HG02623 (cell line): ENCODE results near the gene CGNL1.

Source experiments
- ATAC-seq: cut with Tn5 transposase; IDR thresholded peaks from one replicate; pipeline ENCODE4 v1.9.1; 2021; ENCODE audit warnings: moderate library complexity; ENCODE audit not compliant: unreplicated experiment

Gene CGNL1

DNA sequence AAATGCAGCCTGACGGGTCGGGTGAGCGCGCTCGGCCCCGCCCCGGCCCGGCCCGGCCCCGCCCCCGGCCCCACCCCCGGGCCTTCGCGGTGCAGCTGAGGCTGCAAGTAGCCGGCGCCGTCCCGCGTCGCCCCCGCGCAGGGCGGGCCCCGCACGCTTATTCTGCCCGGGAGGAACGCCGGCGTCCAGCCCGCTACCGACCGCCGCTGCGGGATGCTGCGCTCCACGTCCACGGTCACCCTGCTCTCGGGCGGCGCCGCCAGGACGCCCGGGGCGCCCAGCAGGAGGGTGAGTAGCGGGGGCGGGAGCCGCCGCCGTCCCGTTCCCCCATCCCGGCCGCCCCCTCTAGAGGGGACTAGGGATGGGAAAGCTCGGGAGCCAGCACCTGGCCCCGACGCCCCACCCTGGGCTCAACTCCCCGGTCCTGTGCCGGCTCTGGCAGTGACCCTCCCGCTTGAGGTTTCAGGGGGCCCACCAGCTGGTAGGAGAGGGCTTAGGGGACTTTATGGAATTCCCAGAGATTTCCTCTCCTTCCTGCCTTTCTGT lies 215.6 kb downstream of the CGNL1 start, which contains the start of gene MYZAP:
MYZAP (plus strand) TSS at position 83 of the 546 bp plus-strand sequence; CDS start at position 214, 131 bp downstream.
- ATAC-seq = no peak

DNA sequence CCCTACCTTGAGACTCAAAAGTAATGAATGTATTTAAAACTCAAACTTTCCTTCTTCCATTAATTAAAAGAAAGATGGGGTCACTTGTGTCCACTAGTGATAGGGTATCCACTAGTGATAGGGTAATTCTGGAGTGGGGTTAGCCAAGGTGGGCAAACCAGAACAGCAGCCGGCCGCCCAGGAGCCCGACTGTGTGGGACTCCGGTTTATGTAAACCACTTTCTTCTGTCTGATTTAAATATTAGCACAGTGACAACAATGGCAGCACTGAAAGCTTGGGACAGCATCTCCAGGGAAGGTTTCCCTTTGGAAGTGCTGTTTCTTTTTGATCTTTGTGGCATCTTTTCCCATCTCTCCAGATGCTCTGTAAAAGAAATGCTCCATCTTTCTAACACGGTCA lies 216.1 kb downstream of the CGNL1 start:
- no peak for ATAC-seq

- ATAC-seq = no peak
These were observed 216.6 kb downstream of the CGNL1 start for GRCh38 chr15:57592836-57593420.

- ATAC-seq = no peak
These were observed 218.2 kb downstream of the CGNL1 start for GRCh38 chr15:57594479-57594878.

- no peak for ATAC-seq
These were observed 218.9 kb downstream of the CGNL1 start for GRCh38 chr15:57595011-57595866.

- ATAC-seq = no peak
These were observed 220.1 kb downstream of the CGNL1 start for GRCh38 chr15:57596301-57596855.

GRCh38 chr15:57596978-57597377 lies 220.7 kb downstream of the CGNL1 start:
- no peak for ATAC-seq

- ATAC-seq = no peak
These were observed 221.1 kb downstream of the CGNL1 start for GRCh38 chr15:57597431-57597830.

DNA sequence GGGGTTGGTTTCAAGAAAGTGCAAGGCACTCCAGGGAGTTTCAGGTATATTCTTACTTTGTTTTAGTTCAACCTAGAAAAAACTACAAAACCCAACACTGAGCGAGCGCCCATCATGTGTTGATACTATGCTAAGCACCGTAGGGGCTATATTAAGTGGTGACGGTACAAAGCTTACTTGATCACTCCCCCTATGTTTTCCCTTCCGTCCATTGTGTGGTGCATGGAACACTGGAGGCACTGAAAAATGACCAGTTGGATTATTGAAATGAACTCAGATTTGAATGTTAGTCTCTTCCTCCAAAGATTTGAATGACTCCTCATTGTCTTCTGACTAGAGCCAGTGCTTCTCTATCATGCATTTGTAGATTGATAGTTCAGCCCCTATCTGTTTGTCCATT lies 222.0 kb downstream of the CGNL1 start:
- ATAC-seq = no peak

DNA sequence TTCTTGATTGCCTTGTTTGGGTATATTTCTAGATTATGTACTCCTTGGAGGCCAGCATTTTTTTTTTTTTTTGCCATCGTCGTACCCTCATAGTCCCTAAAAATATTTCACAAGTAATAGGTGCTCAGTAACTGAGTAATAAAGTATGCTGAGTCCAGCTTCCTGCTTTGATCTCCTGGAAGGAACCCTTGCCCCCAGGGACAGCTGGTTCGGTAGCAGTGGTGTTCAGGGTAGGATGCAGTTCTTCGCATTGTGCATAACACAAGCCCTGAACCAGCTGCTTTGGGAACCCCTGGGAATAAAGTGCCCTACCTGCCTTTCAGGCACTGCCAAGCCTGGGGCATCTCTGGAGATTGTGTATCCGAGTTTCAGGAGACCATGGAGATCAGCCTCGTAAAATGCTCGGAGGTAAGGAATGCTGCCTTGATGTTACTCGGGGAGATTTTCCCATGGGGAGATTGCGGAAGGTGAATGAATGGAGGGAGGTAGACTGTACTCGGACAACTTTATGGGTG lies 223.0 kb downstream of the CGNL1 start:
- ATAC-seq = no peak

GRCh38 chr15:57600197-57600596 lies 223.9 kb downstream of the CGNL1 start:
- no peak for ATAC-seq
